GM06990 (cell line): ENCODE measurements around the gene GRID1.

Experiments
- DNase-seq: peaks from one replicate; pipeline ENCODE4 v3.0.0-alpha.2; 2011; ENCODE audit not compliant: insufficient read length; ENCODE audit errors: extremely low read depth
- H3K27me3 ChIP-seq: replicated peaks from 2 replicates; pipeline ENCODE4 v1.6.0; 2011; ENCODE audit warnings: low read length; ENCODE audit not compliant: control insufficient read depth, insufficient read depth
- H3K36me3 ChIP-seq: 2 replicates; pipeline ENCODE4 v1.5.1; 2011; ENCODE audit warnings: low read length; ENCODE audit not compliant: control insufficient read depth, insufficient read depth
- H3K4me3 ChIP-seq: replicated peaks from 2 replicates; pipeline ENCODE4 v1.5.1; 2011; ENCODE audit warnings: low read depth, mild to moderate bottlenecking, control low read depth, low read length
- TF ChIP-seq, protein P1 (sequence below): IDR thresholded peaks from 2 replicates; pipeline ENCODE4 v1.5.1; 2011; ENCODE audit warnings: low read length, control low read depth, mild to moderate bottlenecking, inconsistent platforms; ENCODE audit not compliant: insufficient read depth, poor library complexity, severe bottlenecking

Gene GRID1

DNA sequence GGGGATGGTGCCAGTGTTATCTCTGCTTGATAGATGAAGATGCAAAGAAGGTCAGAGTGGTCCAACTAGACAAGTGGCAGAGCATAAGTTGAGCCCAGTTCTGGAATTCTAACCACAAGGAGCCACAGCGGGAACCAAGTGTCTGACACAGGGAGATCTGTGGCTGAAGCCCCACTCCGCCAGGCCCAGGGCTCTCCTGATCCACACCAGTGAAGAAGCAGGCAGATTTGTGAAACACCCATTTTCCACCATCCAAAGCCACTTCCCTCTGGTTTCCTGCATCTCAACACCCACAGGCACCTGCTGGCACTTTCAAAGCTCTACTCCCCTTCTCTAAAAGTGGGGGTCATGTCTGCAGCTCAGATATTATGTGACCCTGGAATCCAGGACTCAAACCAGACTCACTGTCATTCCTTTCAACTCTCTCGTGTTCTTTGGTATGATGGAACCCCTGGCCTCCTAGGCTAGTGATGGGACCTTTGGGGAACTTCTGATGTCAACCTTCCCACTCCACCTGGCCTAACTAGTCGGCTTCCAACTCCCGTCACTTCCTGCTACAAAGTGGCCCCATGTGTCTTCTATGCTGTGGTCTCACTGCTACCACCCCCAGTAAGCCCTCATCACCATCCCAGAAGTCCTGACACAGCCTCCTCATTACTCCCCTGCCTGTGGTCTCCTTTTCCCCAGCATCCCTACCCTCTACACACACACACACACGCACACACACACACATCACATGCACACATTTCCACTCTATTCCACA lies 177.6 kb downstream of the GRID1 start:
- no peaks in the 10 kb centered on the region; the same call in 1 of the 2 replicates for H3K27me3 ChIP-seq
- no peak overlapping the region for H3K4me3 ChIP-seq
- TF ChIP-seq, protein P1, sequence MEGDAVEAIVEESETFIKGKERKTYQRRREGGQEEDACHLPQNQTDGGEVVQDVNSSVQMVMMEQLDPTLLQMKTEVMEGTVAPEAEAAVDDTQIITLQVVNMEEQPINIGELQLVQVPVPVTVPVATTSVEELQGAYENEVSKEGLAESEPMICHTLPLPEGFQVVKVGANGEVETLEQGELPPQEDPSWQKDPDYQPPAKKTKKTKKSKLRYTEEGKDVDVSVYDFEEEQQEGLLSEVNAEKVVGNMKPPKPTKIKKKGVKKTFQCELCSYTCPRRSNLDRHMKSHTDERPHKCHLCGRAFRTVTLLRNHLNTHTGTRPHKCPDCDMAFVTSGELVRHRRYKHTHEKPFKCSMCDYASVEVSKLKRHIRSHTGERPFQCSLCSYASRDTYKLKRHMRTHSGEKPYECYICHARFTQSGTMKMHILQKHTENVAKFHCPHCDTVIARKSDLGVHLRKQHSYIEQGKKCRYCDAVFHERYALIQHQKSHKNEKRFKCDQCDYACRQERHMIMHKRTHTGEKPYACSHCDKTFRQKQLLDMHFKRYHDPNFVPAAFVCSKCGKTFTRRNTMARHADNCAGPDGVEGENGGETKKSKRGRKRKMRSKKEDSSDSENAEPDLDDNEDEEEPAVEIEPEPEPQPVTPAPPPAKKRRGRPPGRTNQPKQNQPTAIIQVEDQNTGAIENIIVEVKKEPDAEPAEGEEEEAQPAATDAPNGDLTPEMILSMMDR: no peak
- no peaks in the 10 kb centered on the region for H3K36me3 ChIP-seq
- no peak for DNase-seq

DNA sequence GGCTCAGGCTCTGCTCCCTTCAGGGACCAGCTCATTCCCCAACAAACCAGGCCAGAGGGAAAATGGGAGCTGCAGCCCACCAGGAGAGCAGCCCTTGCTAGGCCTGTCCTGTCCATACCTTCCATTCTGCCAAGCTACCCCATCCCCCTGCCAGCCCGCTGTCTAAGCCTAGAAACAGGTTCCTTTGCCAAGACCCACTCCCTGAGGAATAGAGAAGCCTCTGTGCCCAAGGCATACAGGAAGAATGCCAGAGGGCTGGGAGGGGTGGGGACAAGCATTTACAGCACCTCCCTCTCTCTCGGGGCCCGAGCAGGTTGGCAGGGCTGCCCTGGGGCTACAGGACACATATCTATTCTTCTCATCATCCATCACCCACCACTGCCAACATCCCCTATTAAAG lies 178.3 kb downstream of the GRID1 start:
- DNase-seq: no peak
- H3K4me3 ChIP-seq: no peak overlapping the region
- TF ChIP-seq, protein P1: no peak

DNA sequence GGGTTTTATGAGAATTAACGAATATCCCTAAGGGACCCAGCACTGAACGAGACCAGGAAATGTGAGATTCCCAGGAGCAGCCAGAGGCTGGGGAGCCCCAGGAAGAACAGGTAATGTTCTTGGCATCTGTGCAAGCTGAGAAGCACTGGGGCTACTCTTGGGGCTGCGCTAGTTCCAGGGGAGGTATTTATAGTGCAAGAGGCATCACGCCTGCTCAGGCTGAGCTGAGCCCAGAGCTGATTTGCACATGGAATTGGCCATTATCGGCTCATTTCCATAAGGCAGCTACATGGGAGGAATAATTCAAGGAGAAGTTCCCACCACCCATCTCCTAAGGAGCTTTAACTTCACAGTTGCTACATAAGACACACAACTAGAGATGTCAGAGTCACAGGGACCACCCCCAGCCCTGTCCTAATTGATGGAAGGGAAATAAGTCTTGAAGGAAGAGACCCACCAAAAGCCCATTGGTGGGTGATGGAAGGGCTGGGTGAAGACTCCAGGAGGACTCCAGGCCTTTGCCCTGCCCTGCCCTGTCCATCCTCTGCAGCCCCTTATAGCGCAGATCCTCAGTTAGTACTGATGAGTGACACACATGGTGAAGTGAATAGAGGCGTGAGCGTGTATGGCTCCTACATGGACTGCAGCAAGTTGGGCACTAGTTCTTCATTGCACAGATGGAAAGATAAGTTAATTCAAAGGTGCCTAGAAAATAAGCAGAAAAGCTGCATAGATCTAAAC lies 178.9 kb downstream of the GRID1 start:
- H3K36me3 ChIP-seq: no peaks in the 10 kb centered on the region
- no peak overlapping the region for H3K4me3 ChIP-seq
- DNase-seq: no peak
- H3K27me3 ChIP-seq: no peaks in the 10 kb centered on the region; the same call in 1 of the 2 replicates
- TF ChIP-seq, protein P1: no peak

More for the DNA sequence above, 178.3 kb downstream of the GRID1 start:
- H3K36me3 ChIP-seq: no peaks in the 10 kb centered on the region
- H3K27me3 ChIP-seq: no peaks in the 10 kb centered on the region; the same call in 1 of the 2 replicates

DNA sequence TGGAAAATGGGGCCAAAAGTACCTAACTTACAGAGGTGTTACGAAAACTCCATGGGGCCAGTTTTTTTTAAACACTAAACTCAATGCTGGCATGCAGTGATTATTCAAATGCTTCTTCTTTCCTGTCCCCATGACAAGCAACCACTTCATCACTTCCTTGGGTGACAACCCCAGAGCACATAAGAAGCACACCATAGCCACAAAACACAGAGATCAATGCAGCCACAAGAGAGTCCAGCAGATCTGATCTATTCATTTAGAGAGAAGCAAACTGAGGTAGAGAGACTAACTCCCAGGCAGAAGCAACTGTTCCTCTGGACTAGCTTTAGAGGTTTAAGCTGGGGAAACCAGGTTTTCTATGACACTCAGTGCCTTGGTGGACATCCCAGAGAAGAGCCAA lies 180.0 kb downstream of the GRID1 start:
- Histone ChIP-seq H3K36me3 (no peaks in the 10 kb centered on the region), H3K4me3 (no peak overlapping the region), H3K27me3 (no peaks in the 10 kb centered on the region; the same call in 1 of the 2 replicates)
- no peak for DNase-seq
- TF ChIP-seq, protein P1: no peak

DNA sequence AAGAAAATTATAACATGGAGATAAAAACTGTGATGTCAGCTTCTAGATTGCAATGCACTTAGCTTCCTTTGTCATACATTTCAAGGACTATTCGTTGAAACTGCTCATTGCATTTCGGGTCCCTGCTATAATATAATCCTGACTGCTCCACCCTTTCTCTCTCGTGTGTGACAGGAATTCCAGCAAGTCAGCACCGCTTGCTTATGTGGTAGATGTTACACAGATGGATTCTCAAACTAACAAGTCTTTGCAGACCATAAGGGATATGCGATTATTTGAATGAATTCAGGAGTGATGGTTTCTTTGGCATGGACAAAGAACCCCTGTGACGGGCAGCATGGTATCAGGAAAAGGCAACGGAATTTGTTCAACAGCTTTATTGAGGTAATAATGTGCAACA lies 184.0 kb downstream of the GRID1 start:
- H3K36me3 ChIP-seq: no peaks in the 10 kb centered on the region
- H3K27me3 ChIP-seq: no peaks in the 10 kb centered on the region; the same call in 1 of the 2 replicates
- TF ChIP-seq, protein P1: no peak

More for the DNA sequence above, 184.0 kb downstream of the GRID1 start:
- DNase-seq: no peak
- H3K4me3 ChIP-seq: no peak overlapping the region
